Measurements from ENCODE around the gene BUD23.
"Not testable (repeated sequence)": the region's sequence is repeated elsewhere in the genome, so short reads cannot be mapped to it uniquely, and the experiment has no call there.

- TF ChIP-seq POLR2A, POLR2AphosphoS5 (IDR thresholded peaks at IDR 0.05; ENCODE audit: low read depth, low read length): not testable (repeated sequence)
Measured at GRCh38 chr7:73720443-73720842, 37.0 kb downstream of the BUD23 start.

Data from GM12892 (cell line).